Prostate gland (tissue), 2 donors: Measurements from ENCODE around the gene FOXN1. TPM values are rescaled to one million over a fixed set of nuclear protein-coding genes. Genes with fewer than 3 reads are reported as not detected.

Experiments used
- DNase-seq: peaks from one replicate; pipeline ENCODE4 v3.0.0-alpha.2; 2019; ENCODE audit warnings: low spot score
- H3K27ac ChIP-seq, 2 donors: fragments of 200-600 bp; sonication (generic); 2 replicates each; pipeline ENCODE4 v1.5.1; 2017 to 2019
- H3K27me3 ChIP-seq: fragments of 200-600 bp; sonication (generic); replicated peaks from 2 replicates; pipeline ENCODE4 v1.5.1; 2019; ENCODE audit not compliant: insufficient read depth
- H3K36me3 ChIP-seq, 2 donors: fragments of 200-600 bp; sonication (generic); 1 replicate in 1 of 2; 2 replicates in 1 of 2; pipeline versions ENCODE4 v1.5.1 to v1.8.1; 2017 to 2019
- H3K4me1 ChIP-seq: fragments of 200-600 bp; sonication (generic); replicated peaks from 2 replicates; pipeline ENCODE4 v1.5.1; 2019
- H3K4me3 ChIP-seq, 2 donors: fragments of 200-600 bp; sonication (generic); 2 replicates each; pipeline ENCODE4 v1.5.1; 2017 to 2019
- H3K9me3 ChIP-seq: fragments of 200-600 bp; sonication (generic); 2 replicates; pipeline ENCODE4 v1.5.1; 2017
- POLR2A ChIP-seq: fragments of 450-650 bp; IDR thresholded peaks from one replicate; pipeline ENCODE4 v1.6.1; 2016; ENCODE audit warnings: antibody characterized with exemption, mild to moderate bottlenecking
- POLR2AphosphoS5 ChIP-seq: sonication (generic); formaldehyde crosslinking; IDR thresholded peaks from one replicate; pipeline ENCODE4 v1.6.1; 2017; ENCODE audit warnings: antibody characterized with exemption
- WGBS: methylation state at CpG from one replicate; pipeline ENCODE4 v1.1.5; 2018; 5-methylcytosine and 5-hydroxymethylcytosine counted together
- intact Hi-C: fragments of 100-400 bp; cut with DNase I; formaldehyde crosslinking; loops from one replicate; pipeline ENCODE4 v1.14.2; 2022
- total RNA-seq, 2 donors: library from RNA; depleted of rRNA; stranded (reverse); fragments of >200 nt; gene quantifications; one replicate each; pipeline ENCODE4 v1.1.0, GENCODE V29; 2016
- TF ChIP-seq, protein P1 (sequence below), 4 experiments: fragments of 200-600 bp in 2 of 4; fragments of 450-650 bp in 2 of 4; sonication (generic) in 2 of 4; IDR thresholded peaks; 1 replicate in 3 of 4; 2 replicates in 1 of 4; pipeline ENCODE4 v1.5.1; 2016 to 2019; ENCODE audit warnings: antibody characterized with exemption in 4 of 4, mild to moderate bottlenecking in 2 of 4, moderate library complexity in 2 of 4

FOXN1 gene
- total RNA-seq, 2 donors from 2014 or later = 0.64 to 1.2 TPM

DNA sequence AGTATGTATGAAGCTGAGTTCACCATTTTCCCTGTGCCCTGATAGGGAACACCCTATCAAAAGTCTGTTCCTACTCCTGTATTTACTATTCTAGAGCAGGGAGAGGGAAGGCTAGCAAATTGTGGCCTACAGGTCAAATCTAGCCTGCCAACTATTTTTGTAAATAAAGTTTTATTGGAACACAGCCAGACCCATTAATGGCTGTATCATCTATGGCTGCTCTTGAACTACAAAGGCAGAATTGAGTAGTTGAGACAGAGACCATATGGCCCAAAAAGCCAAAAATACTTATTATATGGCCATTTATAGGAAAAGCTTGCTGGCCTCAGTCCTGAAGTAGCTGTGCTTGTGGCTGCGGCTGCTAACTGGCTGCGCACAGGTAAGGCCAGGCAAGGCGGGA is 74.8 kb downstream of the FOXN1 start:
- DNase-seq = no peak
- TF ChIP-seq POLR2A (no peak), POLR2AphosphoS5 (no peak)
- TF ChIP-seq, protein P1, sequence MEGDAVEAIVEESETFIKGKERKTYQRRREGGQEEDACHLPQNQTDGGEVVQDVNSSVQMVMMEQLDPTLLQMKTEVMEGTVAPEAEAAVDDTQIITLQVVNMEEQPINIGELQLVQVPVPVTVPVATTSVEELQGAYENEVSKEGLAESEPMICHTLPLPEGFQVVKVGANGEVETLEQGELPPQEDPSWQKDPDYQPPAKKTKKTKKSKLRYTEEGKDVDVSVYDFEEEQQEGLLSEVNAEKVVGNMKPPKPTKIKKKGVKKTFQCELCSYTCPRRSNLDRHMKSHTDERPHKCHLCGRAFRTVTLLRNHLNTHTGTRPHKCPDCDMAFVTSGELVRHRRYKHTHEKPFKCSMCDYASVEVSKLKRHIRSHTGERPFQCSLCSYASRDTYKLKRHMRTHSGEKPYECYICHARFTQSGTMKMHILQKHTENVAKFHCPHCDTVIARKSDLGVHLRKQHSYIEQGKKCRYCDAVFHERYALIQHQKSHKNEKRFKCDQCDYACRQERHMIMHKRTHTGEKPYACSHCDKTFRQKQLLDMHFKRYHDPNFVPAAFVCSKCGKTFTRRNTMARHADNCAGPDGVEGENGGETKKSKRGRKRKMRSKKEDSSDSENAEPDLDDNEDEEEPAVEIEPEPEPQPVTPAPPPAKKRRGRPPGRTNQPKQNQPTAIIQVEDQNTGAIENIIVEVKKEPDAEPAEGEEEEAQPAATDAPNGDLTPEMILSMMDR (IDR thresholded peaks at IDR 0.05) = no peak
- H3K27me3 ChIP-seq = no peaks in the 10 kb centered on the region
- intact Hi-C loops = no loop called here
- WGBS = 98% methylated on average over 3 of the region's 3 CpGs
- no peaks in the 10 kb centered on the region for H3K36me3 ChIP-seq
- H3K27ac ChIP-seq = no peak overlapping the region
- no peaks in the 10 kb centered on the region for H3K9me3 ChIP-seq
- no peaks in the 10 kb centered on the region for H3K4me1 ChIP-seq
- H3K4me3 ChIP-seq = no peak overlapping the region

DNA sequence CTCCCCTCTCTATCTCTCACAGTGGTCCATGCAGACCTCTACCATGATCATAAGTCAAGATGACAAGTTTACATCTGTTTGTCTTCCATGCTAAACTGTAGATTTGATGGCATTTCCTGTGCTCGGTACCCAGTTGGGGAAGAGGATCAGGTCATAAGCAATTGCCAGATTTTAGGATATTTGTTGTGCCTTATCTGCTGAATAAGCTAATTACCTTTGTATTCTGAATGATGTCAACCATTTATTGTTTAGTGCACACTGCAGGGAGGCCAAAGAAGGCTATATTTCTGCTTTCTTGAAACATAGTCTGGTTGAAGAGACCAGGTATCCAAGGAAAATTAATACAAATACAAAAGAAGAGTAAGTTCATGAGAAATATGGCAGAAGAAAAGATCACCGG is 76.4 kb downstream of the FOXN1 start:
- no peaks in the 10 kb centered on the region for H3K36me3 ChIP-seq
- H3K4me1 ChIP-seq = no peaks in the 10 kb centered on the region
- DNase-seq = no peak
- H3K9me3 ChIP-seq = no peaks in the 10 kb centered on the region
- 98% methylated on average over 2 of the region's 2 CpGs for WGBS
- H3K27ac ChIP-seq = no peak overlapping the region
- H3K4me3 ChIP-seq = no peak overlapping the region
- H3K27me3 ChIP-seq = no peaks in the 10 kb centered on the region
- no peak for TF ChIP-seq POLR2A
- TF ChIP-seq POLR2AphosphoS5 = no peak
- TF ChIP-seq, protein P1 (IDR thresholded peaks at IDR 0.05) = no peak
- intact Hi-C loops = no loop called here

DNA sequence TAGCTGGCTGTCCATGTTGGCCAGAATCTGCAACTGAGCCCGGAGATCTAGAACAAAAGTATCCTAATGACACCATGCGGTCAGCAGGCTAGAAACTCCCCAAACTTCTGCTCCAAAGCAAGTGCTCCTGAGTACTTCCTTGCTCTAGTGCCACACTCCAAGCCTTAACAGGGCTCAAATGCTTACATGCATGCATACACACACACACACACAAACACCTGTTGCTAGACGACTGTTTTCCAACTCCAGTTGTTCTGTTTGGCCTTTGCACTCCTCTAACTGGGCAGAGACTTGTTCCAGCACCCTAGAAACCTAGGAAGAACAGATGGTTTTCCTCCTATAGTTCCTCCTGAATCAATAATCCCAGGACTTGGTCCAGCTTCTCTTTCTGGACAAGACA is 78.3 kb downstream of the FOXN1 start:
- WGBS = 85% methylated on average over 3 of the region's 3 CpGs
- Histone ChIP-seq H3K4me3 (no peak overlapping the region), H3K27ac (no peak overlapping the region), H3K27me3 (no peaks in the 10 kb centered on the region), H3K4me1 (no peaks in the 10 kb centered on the region), H3K36me3 (no peaks in the 10 kb centered on the region), H3K9me3 (no peaks in the 10 kb centered on the region)
- no peak for DNase-seq
- TF ChIP-seq POLR2AphosphoS5 (no peak), POLR2A (no peak)
- TF ChIP-seq, protein P1 (IDR thresholded peaks at IDR 0.05) = no peak
- intact Hi-C loops = no loop called here

DNA sequence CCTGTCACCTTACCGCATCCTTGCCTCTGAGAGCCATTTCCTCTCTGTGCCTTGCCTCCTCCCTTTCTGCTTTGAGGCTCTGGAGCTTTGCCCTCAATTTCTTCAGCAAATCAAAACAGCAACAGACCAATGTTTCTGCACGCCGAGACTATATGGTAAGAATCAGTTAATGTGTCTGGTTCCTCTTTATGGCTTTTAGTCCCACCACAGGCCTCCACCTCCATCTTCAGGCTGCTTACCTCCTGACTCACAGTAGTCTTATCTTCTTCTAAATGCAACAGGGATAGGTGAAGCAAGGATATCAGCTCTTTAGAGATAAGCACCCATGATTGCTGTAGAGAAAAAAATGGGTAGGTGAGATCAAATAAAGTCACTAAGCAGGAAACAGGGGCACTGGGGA is 79.7 kb downstream of the FOXN1 start:
- no peak for DNase-seq
- 90% methylated on average over 3 of the region's 3 CpGs for WGBS
- TF ChIP-seq POLR2A = no peak
- TF ChIP-seq, protein P1 (IDR thresholded peaks at IDR 0.05) = no peak
- no peak for TF ChIP-seq POLR2AphosphoS5
- H3K36me3 ChIP-seq = no peaks in the 10 kb centered on the region
- H3K27ac ChIP-seq = no peak overlapping the region
- no peak overlapping the region for H3K4me3 ChIP-seq
- H3K4me1 ChIP-seq = no peaks in the 10 kb centered on the region
- no peaks in the 10 kb centered on the region for H3K9me3 ChIP-seq
- intact Hi-C loops = no loop called here
- no peaks in the 10 kb centered on the region for H3K27me3 ChIP-seq

Other genes with a start within 250 kb of the FOXN1 start
- 100 to 1,000 TPM in 1 of 2 donors, 10 to 100 TPM in 1; 11.8 to 127 TPM for gene TMEM97, start 187.1 kb upstream of the FOXN1 start, total RNA-seq
- 10 to 100 TPM; 45.2 to 55.0 TPM for gene IFT20, start 170.9 kb upstream of the FOXN1 start, total RNA-seq
- gene TNFAIP1, start 170.6 kb upstream of the FOXN1 start, total RNA-seq = 10 to 100 TPM; 32.2 to 63.1 TPM
- 100 to 1,000 TPM in 1 of 2 donors, 10 to 100 TPM in 1; 94.4 to 140 TPM for gene POLDIP2, start 148.8 kb upstream of the FOXN1 start, total RNA-seq
- gene SEBOX, start 141.1 kb upstream of the FOXN1 start, total RNA-seq = not detected
- gene VTN, start 136.0 kb upstream of the FOXN1 start, total RNA-seq = 10 to 100 TPM in 1 of 2 donors, under 1 TPM in 1; 0.14 to 57.8 TPM
- gene SARM1, start 134.7 kb upstream of the FOXN1 start, total RNA-seq = 10 to 100 TPM; 20.6 to 21.4 TPM
- gene SLC46A1, start 100.1 kb upstream of the FOXN1 start, total RNA-seq = 10 to 100 TPM; 14.9 to 20.1 TPM
- under 1 TPM; 0.09 to 0.68 TPM for gene SLC13A2, start 32.7 kb upstream of the FOXN1 start, total RNA-seq
- 100 to 1,000 TPM in 1 of 2 donors, 10 to 100 TPM in 1; 51.1 to 154 TPM for gene UNC119, start 46.3 kb downstream of the FOXN1 start, total RNA-seq
- 100 to 1,000 TPM in 1 of 2 donors, 10 to 100 TPM in 1; 68.7 to 131 TPM for gene PIGS, start 65.2 kb downstream of the FOXN1 start, total RNA-seq
- 10 to 100 TPM; 49.5 to 55.0 TPM for gene ALDOC, start 70.5 kb downstream of the FOXN1 start, total RNA-seq
- gene SPAG5, start 92.7 kb downstream of the FOXN1 start, total RNA-seq = 10 to 100 TPM in 1 of 2 donors, 1 to 10 TPM in 1; 4.6 to 17.3 TPM
- 10 to 100 TPM in 1 of 2 donors, 1 to 10 TPM in 1; 5.0 to 32.1 TPM for gene RSKR, start 107.8 kb downstream of the FOXN1 start, total RNA-seq
- gene BLTP2, start 138.8 kb downstream of the FOXN1 start, total RNA-seq = 10 to 100 TPM; 42.2 to 94.2 TPM
- gene SDF2, start 155.6 kb downstream of the FOXN1 start, total RNA-seq = 10 to 100 TPM; 53.3 to 80.1 TPM
- 100 to 1,000 TPM in 1 of 2 donors, 10 to 100 TPM in 1; 52.7 to 138 TPM for gene SUPT6H, start 155.9 kb downstream of the FOXN1 start, total RNA-seq
- 1 to 10 TPM; 1.9 to 9.4 TPM for gene PROCA1, start 205.5 kb downstream of the FOXN1 start, total RNA-seq
- 100 to 1,000 TPM; 165 to 181 TPM for gene RAB34, start 211.5 kb downstream of the FOXN1 start, total RNA-seq
- gene RPL23A, start 213.6 kb downstream of the FOXN1 start, total RNA-seq = 100 to 1,000 TPM; 417 to 657 TPM
- 10 to 100 TPM in 1 of 2 donors, 1 to 10 TPM in 1; 5.3 to 19.6 TPM for gene TLCD1, start 219.9 kb downstream of the FOXN1 start, total RNA-seq
- gene NEK8, start 222.4 kb downstream of the FOXN1 start, total RNA-seq = 10 to 100 TPM in 1 of 2 donors, 1 to 10 TPM in 1; 5.1 to 13.2 TPM
- gene TRAF4, start 237.7 kb downstream of the FOXN1 start, total RNA-seq = 10 to 100 TPM; 43.1 to 59.8 TPM